ENCODE data around the gene ACTR1B. TPM values are rescaled to one million over a fixed set of nuclear protein-coding genes. Genes with fewer than 3 reads are reported as not detected.

The ACTR1B gene
- total RNA-seq, 4 donors from 2014 or later: 33.2 to 91.2 (median 69.3) TPM

DNA sequence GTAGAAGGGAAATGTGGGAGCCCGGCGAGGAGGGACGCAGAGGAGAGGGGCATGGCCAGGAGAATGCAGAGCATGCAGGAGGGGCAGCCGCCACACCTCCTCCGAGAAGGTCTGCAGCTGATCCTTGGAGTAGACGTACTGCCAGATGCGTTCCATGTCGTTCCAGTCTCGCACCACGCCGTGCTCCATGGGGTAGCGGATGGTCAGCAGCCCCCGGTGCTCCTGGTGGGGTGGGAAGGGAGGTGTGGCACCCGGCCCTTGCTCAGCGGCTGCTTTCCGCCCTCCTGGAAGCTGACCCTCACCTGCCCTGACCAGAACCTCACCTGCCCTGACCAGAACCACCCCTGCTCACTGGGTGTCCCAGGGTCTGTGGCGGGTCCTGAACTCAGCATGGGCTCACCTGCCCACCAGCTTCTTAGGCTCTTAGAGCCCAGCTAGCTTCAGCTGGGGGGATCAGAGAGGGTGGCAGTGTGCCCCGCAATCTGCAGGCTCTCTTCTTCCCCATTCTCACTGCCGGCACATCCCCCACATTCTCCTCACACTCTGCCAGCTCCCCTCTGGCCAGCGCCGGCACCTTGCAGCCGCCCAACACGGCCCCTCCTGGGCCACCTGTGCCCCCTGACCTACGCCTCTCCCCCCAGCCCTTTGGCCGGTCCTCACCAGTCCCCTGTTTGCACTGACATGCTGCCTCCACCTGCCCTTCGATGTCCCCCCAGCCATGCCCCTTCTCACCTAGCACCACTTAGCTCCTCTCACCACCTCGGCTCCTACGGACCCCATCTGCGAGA lies 4.4 kb downstream of the ACTR1B start:
- Histone ChIP-seq H3K27ac (no peak overlapping the region), H3K4me1 (peaks cover 0 to 14% of the 10 kb centered on the region in 2 donors), H3K27me3 (no peaks in the 10 kb centered on the region), H3K4me3 (no peak overlapping the region), H3K9me3 (peaks cover 0 to 2% of the 10 kb centered on the region in 2 donors), H3K36me3 (no peaks in the 10 kb centered on the region)
- DNase-seq: no peak
- no peak for TF ChIP-seq POLR2A (IDR thresholded peaks at IDR 0.05)
- TF ChIP-seq, protein P1, sequence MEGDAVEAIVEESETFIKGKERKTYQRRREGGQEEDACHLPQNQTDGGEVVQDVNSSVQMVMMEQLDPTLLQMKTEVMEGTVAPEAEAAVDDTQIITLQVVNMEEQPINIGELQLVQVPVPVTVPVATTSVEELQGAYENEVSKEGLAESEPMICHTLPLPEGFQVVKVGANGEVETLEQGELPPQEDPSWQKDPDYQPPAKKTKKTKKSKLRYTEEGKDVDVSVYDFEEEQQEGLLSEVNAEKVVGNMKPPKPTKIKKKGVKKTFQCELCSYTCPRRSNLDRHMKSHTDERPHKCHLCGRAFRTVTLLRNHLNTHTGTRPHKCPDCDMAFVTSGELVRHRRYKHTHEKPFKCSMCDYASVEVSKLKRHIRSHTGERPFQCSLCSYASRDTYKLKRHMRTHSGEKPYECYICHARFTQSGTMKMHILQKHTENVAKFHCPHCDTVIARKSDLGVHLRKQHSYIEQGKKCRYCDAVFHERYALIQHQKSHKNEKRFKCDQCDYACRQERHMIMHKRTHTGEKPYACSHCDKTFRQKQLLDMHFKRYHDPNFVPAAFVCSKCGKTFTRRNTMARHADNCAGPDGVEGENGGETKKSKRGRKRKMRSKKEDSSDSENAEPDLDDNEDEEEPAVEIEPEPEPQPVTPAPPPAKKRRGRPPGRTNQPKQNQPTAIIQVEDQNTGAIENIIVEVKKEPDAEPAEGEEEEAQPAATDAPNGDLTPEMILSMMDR (IDR thresholded peaks at IDR 0.05): no peak
- intact Hi-C loops (cut with DNase I; ENCODE audit: low total_unique reads): no loop called here

GRCh38 chr2:97658691-97659157 lies 5.1 kb downstream of the ACTR1B start:
- no peak for DNase-seq
- intact Hi-C loops (cut with DNase I; ENCODE audit: low total_unique reads): no loop called here
- H3K27ac ChIP-seq: no peak overlapping the region
- H3K36me3 ChIP-seq: no peaks in the 10 kb centered on the region
- TF ChIP-seq POLR2A (IDR thresholded peaks at IDR 0.05): no peak
- TF ChIP-seq, protein P1 (IDR thresholded peaks at IDR 0.05): no peak
- peaks cover 0 to 4% of the 10 kb centered on the region in 2 donors for H3K9me3 ChIP-seq
- H3K4me1 ChIP-seq: peaks cover 0 to 13% of the 10 kb centered on the region in 2 donors
- no peak overlapping the region for H3K4me3 ChIP-seq
- no peaks in the 10 kb centered on the region for H3K27me3 ChIP-seq

- no peak for TF ChIP-seq POLR2A (IDR thresholded peaks at IDR 0.05)
- TF ChIP-seq, protein P1 (IDR thresholded peaks at IDR 0.05): no peak
- DNase-seq: no peak
- intact Hi-C loops (cut with DNase I; ENCODE audit: low total_unique reads): no loop called here
Observed at GRCh38 chr2:97657986-97658690, 5.7 kb downstream of the ACTR1B start.

DNA sequence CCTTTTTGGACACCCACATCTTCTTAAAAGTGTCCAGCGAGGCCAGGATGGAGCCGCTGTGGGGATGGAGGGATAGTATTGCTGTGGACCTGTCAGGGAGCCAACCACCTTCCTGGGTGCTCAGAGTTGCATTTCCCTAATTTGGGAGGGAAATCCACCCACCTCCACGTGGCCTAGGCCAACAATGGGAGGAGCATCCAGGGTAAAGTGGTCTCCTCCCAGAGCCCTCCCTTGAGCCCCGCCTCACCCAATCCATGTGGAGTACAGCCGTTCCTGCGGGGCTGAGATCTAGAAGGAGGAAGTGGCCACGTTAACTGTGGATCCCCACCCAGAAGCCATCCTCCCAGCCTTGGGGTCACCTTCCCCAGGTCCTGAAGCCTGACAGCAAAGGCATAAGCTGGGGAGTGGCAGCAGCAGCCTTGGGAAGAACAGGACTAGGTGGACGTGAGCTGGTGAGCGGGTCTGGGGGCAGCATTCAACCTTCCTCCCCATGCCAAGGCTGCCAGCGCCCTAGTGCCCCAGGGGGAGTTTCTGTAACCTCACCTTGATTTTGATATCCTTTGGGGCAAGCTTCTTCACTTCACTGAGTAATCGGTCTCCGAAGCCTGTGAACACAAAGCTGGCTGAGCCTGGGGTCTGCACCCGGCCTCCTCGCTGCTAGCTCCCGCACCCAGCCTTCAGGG lies 6.8 kb downstream of the ACTR1B start:
- Histone ChIP-seq H3K4me3 (no peak overlapping the region), H3K27me3 (no peaks in the 10 kb centered on the region), H3K9me3 (peaks cover 0 to 7% of the 10 kb centered on the region in 2 donors), H3K27ac (no peak overlapping the region), H3K36me3 (no peaks in the 10 kb centered on the region), H3K4me1 (peaks cover 0 to 13% of the 10 kb centered on the region in 2 donors)
- TF ChIP-seq POLR2A (IDR thresholded peaks at IDR 0.05): no peak
- TF ChIP-seq, protein P1 (IDR thresholded peaks at IDR 0.05): no peak
- DNase-seq: no peak
- intact Hi-C loops (cut with DNase I; ENCODE audit: low total_unique reads): no loop called here

More at GRCh38 chr2:97657986-97658690, 5.7 kb downstream of the ACTR1B start:
- Histone ChIP-seq H3K4me3 (no peak overlapping the region), H3K9me3 (peaks cover 0 to 7% of the 10 kb centered on the region in 2 donors), H3K27me3 (no peaks in the 10 kb centered on the region), H3K4me1 (peaks cover 0 to 13% of the 10 kb centered on the region in 2 donors), H3K27ac (no peak overlapping the region), H3K36me3 (no peaks in the 10 kb centered on the region)
